Measurements from ENCODE around the gene ITGB2.

The ITGB2 gene

GRCh38 chr21:44897326-44898010 lies 23.2 kb downstream of the ITGB2 start:
- DNase-seq (ENCODE audit: low read depth), result no peak

GRCh38 chr21:44896561-44897286 lies 24.0 kb downstream of the ITGB2 start:
- no peak for DNase-seq (ENCODE audit: low read depth)

- no peak for DNase-seq (ENCODE audit: low read depth)
Measured at GRCh38 chr21:44895859-44896258, 24.8 kb downstream of the ITGB2 start.

- DNase-seq (ENCODE audit: low read depth), result no peak
Measured at GRCh38 chr21:44894687-44895302, 25.9 kb downstream of the ITGB2 start.

- no peak for DNase-seq (ENCODE audit: low read depth)
Measured at GRCh38 chr21:44893948-44894656, 26.6 kb downstream of the ITGB2 start.

GRCh38 chr21:44893278-44893556 lies 27.5 kb downstream of the ITGB2 start:
- DNase-seq (ENCODE audit: low read depth), result no peak

- no peak for DNase-seq (ENCODE audit: low read depth)
Measured at GRCh38 chr21:44892536-44893277, 28.0 kb downstream of the ITGB2 start.

- no peak for DNase-seq (ENCODE audit: low read depth)
Measured at GRCh38 chr21:44892095-44892494, 28.6 kb downstream of the ITGB2 start.

- DNase-seq (ENCODE audit: low read depth), result no peak
Measured at GRCh38 chr21:44891631-44892031, 29.1 kb downstream of the ITGB2 start.

GRCh38 chr21:44890961-44891541 lies 29.6 kb downstream of the ITGB2 start:
- DNase-seq (ENCODE audit: low read depth), result no peak

- no peak for DNase-seq (ENCODE audit: low read depth)
Measured at GRCh38 chr21:44890338-44890931, 30.3 kb downstream of the ITGB2 start.

- DNase-seq (ENCODE audit: low read depth), result no peak
Measured at GRCh38 chr21:44889625-44890337, 30.9 kb downstream of the ITGB2 start.

GRCh38 chr21:44888581-44889550 lies 31.8 kb downstream of the ITGB2 start:
- no peak for DNase-seq (ENCODE audit: low read depth)

- no peak for DNase-seq (ENCODE audit: low read depth)
Measured at GRCh38 chr21:44887807-44888580, 32.7 kb downstream of the ITGB2 start.

- no peak for DNase-seq (ENCODE audit: low read depth)
Measured at GRCh38 chr21:44887126-44887806, 33.4 kb downstream of the ITGB2 start.

- no peak for DNase-seq (ENCODE audit: low read depth)
Measured at GRCh38 chr21:44886113-44887075, 34.3 kb downstream of the ITGB2 start.

- no peak for DNase-seq (ENCODE audit: low read depth)
Measured at GRCh38 chr21:44885615-44886014, 35.1 kb downstream of the ITGB2 start.

All from HS-5 (cell line).